ENCODE measurements around the gene TECPR2. TPM values are rescaled to one million over a fixed set of nuclear protein-coding genes. Genes with fewer than 3 reads are reported as not detected.

Gene TECPR2
- total and polyA plus RNA-seq, 12 donors = 5.1 to 74.3 (median 12.9) TPM

- H3K4me1 ChIP-seq (replicated peaks in 1 of 2) = peaks cover 0 to 8% of the 10 kb centered on the region in 2 donors
- H3K27me3 ChIP-seq = no peaks in the 10 kb centered on the region
- H3K9me3 ChIP-seq (replicated peaks in 1 of 3) = no peaks in the 10 kb centered on the region
- DNase-seq = no peak
- no peaks in the 10 kb centered on the region for H3K36me3 ChIP-seq (replicated peaks in 1 of 2)
- 60 to 72% (median 65%) methylated on average over 7 of the region's 7 CpGs for WGBS, 4 donors
- TF ChIP-seq POLR2A (IDR thresholded peaks at IDR 0.05) (no peak), CTCF (IDR thresholded peaks at IDR 0.05) (no peak)
- H3K27ac ChIP-seq = peak overlapping the region in 1 of 5 donors; percentile 59
- intact Hi-C loops (cut with DNase I) = no loop called here
- no peak overlapping the region for H3K4me3 ChIP-seq
Observed at GRCh38 chr14:102487204-102487577, 124.5 kb downstream of the TECPR2 start.

GRCh38 chr14:102490456-102490855 lies 127.7 kb downstream of the TECPR2 start:
- no peak for DNase-seq
- Histone ChIP-seq H3K4me1 (replicated peaks in 1 of 2) (peaks cover 0 to 8% of the 10 kb centered on the region in 2 donors), H3K36me3 (replicated peaks in 1 of 2) (no peaks in the 10 kb centered on the region), H3K27ac (no peak overlapping the region), H3K4me3 (no peak overlapping the region), H3K27me3 (no peaks in the 10 kb centered on the region), H3K9me3 (replicated peaks in 1 of 3) (no peaks in the 10 kb centered on the region)
- intact Hi-C loops (cut with DNase I) = no loop called here
- TF ChIP-seq CTCF (IDR thresholded peaks at IDR 0.05) (no peak), POLR2A (IDR thresholded peaks at IDR 0.05) (no peak)
- 90 to 95% (median 92%) methylated on average over 16 to 18 of the region's 18 CpGs for WGBS, 4 donors

GRCh38 chr14:102491366-102491765 lies 128.6 kb downstream of the TECPR2 start:
- H3K27ac ChIP-seq = no peak overlapping the region
- no peaks in the 10 kb centered on the region for H3K27me3 ChIP-seq
- intact Hi-C loops (cut with DNase I) = no loop called here
- no peaks in the 10 kb centered on the region for H3K36me3 ChIP-seq (replicated peaks in 1 of 2)
- peaks cover 0 to 8% of the 10 kb centered on the region in 2 donors for H3K4me1 ChIP-seq (replicated peaks in 1 of 2)
- WGBS, 4 donors = 84 to 94% (median 87%) methylated on average over 3 of the region's 3 CpGs
- H3K9me3 ChIP-seq (replicated peaks in 1 of 3) = no peaks in the 10 kb centered on the region
- H3K4me3 ChIP-seq = no peak overlapping the region
- DNase-seq = no peak
- TF ChIP-seq POLR2A (IDR thresholded peaks at IDR 0.05) = no peak
- no peak for TF ChIP-seq CTCF (IDR thresholded peaks at IDR 0.05)

GRCh38 chr14:102491786-102492530 lies 129.2 kb downstream of the TECPR2 start:
- Histone ChIP-seq H3K27me3 (no peaks in the 10 kb centered on the region), H3K4me1 (replicated peaks in 1 of 2) (peaks cover 0 to 5% of the 10 kb centered on the region in 2 donors), H3K9me3 (replicated peaks in 1 of 3) (no peaks in the 10 kb centered on the region), H3K27ac (no peak overlapping the region), H3K4me3 (no peak overlapping the region), H3K36me3 (replicated peaks in 1 of 2) (no peaks in the 10 kb centered on the region)
- no peak for DNase-seq
- intact Hi-C loops (cut with DNase I) = no loop called here
- 90 to 97% (median 92%) methylated on average over 6 to 7 of the region's 7 CpGs for WGBS, 4 donors
- no peak for TF ChIP-seq POLR2A (IDR thresholded peaks at IDR 0.05)
- no peak for TF ChIP-seq CTCF (IDR thresholded peaks at IDR 0.05)

Data from adrenal gland (tissue), 12 donors.